OCI-LY7 (cell line): ENCODE data around the gene LRTM1. TPM values are rescaled to one million over a fixed set of nuclear protein-coding genes. Genes with fewer than 3 reads are reported as not detected.

ENCODE experiments used
- BruUV-seq: library from RNA; stranded (reverse); fragments of 400-500 nt; replicated peaks from 2 replicates; lab custom pipeline; 2021; lab: Mats Ljungman, UMichigan
- CTCF ChIA-PET: fragments of 300-600 bp; sonication (Branson Sonifier 250); formaldehyde crosslinking; loops from one replicate; lab custom pipeline; 2022; ENCODE audit warnings: antibody characterized with exemption; ENCODE audit not compliant: unreplicated experiment; lab: Charles Lee
- POLR2A ChIA-PET: fragments of 300-600 bp; sonication (Branson Sonifier 250); formaldehyde crosslinking; loops from one replicate; lab custom pipeline; 2022; ENCODE audit warnings: antibody characterized with exemption; lab: Charles Lee
- DNase-seq: peaks from one replicate; pipeline ENCODE4 v3.0.0-alpha.2; 2015; ENCODE audit warnings: low spot score
- H2AFZ ChIP-seq: fragments of 200-600 bp; sonication (generic), shearing (Covaris generic); 2 replicates; pipeline ENCODE4 v1.6.1; 2014; ENCODE audit warnings: mild to moderate bottlenecking, antibody characterized with exemption, low read length, moderate library complexity
- H3K27ac ChIP-seq: fragments of 200-600 bp; sonication (generic); 2 replicates; pipeline ENCODE4 v1.5.1; 2014; ENCODE audit warnings: mixed run types, low read depth, mild to moderate bottlenecking, moderate library complexity, low read length, inconsistent platforms; ENCODE audit not compliant: poor library complexity, severe bottlenecking
- H3K36me3 ChIP-seq: fragments of 200-600 bp; sonication (generic); 2 replicates; pipeline ENCODE4 v1.6.1; 2014; ENCODE audit warnings: mild to moderate bottlenecking, antibody characterized with exemption, low read length, moderate library complexity, mixed read lengths; ENCODE audit not compliant: insufficient read depth
- H3K4me1 ChIP-seq: fragments of 200-600 bp; sonication (generic); 2 replicates; pipeline ENCODE4 v1.5.1; 2014; ENCODE audit warnings: mild to moderate bottlenecking, low read length; ENCODE audit not compliant: insufficient read depth, poor library complexity, severe bottlenecking
- H3K4me2 ChIP-seq: fragments of 200-600 bp; sonication (generic); 2 replicates; pipeline ENCODE4 v1.6.1; 2014; ENCODE audit warnings: mild to moderate bottlenecking, low read length
- H3K4me3 ChIP-seq: fragments of 200-600 bp; sonication (generic); 2 replicates; pipeline ENCODE4 v1.5.1; 2014; ENCODE audit warnings: mild to moderate bottlenecking, low read depth, low read length; ENCODE audit not compliant: poor library complexity, severe bottlenecking
- H3K79me2 ChIP-seq: fragments of 200-600 bp; sonication (generic); 2 replicates; pipeline ENCODE4 v1.6.1; 2016; ENCODE audit warnings: low read depth, mild to moderate bottlenecking, low read length, moderate library complexity, mixed read lengths; ENCODE audit not compliant: insufficient read depth
- H3K9me2 ChIP-seq: fragments of 200-600 bp; sonication (generic); 2 replicates; pipeline ENCODE4 v1.6.1; 2016; ENCODE audit warnings: mild to moderate bottlenecking, low read length, mixed read lengths; ENCODE audit not compliant: insufficient read depth
- H3K9me3 ChIP-seq: fragments of 200-600 bp; sonication (generic); 2 replicates; pipeline ENCODE4 v1.6.1; 2014; ENCODE audit warnings: mild to moderate bottlenecking, mixed run types, low read length, mixed read lengths
- H4K20me1 ChIP-seq: fragments of 200-600 bp; sonication (generic); 2 replicates; pipeline ENCODE4 v1.6.1; 2014; ENCODE audit warnings: mild to moderate bottlenecking, antibody characterized with exemption, low read length, moderate library complexity, mixed read lengths; ENCODE audit not compliant: insufficient read depth
- CTCF ChIP-seq: fragments of 200-600 bp; sonication (generic); conservative IDR thresholded peaks from 2 replicates; pipeline ENCODE4 v1.5.1; 2014; ENCODE audit warnings: mild to moderate bottlenecking, antibody characterized with exemption, low read length, moderate library complexity, mixed read lengths
- EZH2phosphoT487 ChIP-seq: fragments of 200-600 bp; sonication (generic); IDR thresholded peaks from 2 replicates; pipeline ENCODE4 v1.6.1; 2018; ENCODE audit warnings: low read depth, borderline replicate concordance, mild to moderate bottlenecking, mixed run types, antibody characterized with exemption, low read length, moderate library complexity, mixed read lengths
- intact Hi-C: fragments of 100-400 bp; cut with micrococcal nuclease; formaldehyde crosslinking; loops from one replicate; pipeline ENCODE4 v1.10.0; 2022; ENCODE audit not compliant: unreplicated experiment
- total RNA-seq, 2 experiments: library from RNA; depleted of rRNA in 1 of 2; stranded (reverse); fragments of >200 nt in 1 of 2; shearing (Covaris generic) in 1 of 2; gene quantifications; 2 replicates each; pipeline ENCODE4 v1.2.3, GENCODE V29; 2014 to 2022

LRTM1 gene
- total RNA-seq, 2 experiments from 2014 or later: not detected

- H3K9me3 ChIP-seq: no peaks in the 10 kb centered on the region
- no TSS peak for BruUV-seq
- H3K9me2 ChIP-seq: no peaks in the 10 kb centered on the region
- no peak overlapping the region for H2AFZ ChIP-seq
- DNase-seq: no peak
- H3K4me1 ChIP-seq: no peaks in the 10 kb centered on the region
- intact Hi-C loops: no loop called here
- no peaks in the 10 kb centered on the region for H3K36me3 ChIP-seq
- no peak overlapping the region for H3K4me2 ChIP-seq
- H3K4me3 ChIP-seq: no peak overlapping the region
- no peaks in the 10 kb centered on the region for H4K20me1 ChIP-seq
- POLR2A ChIA-PET: interaction anchor here (0.8 to 1.0 kb wide), 2 partner anchors 8 to 1260 kb away, joined by 3 to 4 read pairs; no protein-coding TSS in a partner anchor
- CTCF ChIA-PET: no interaction called here
- H3K79me2 ChIP-seq: no peaks in the 10 kb centered on the region
- no peak overlapping the region for H3K27ac ChIP-seq
- no peak for TF ChIP-seq CTCF
- TF ChIP-seq EZH2phosphoT487: no peak
Observed at GRCh38 chr3:54960082-54960481, 32.2 kb upstream of the LRTM1 start.

DNA sequence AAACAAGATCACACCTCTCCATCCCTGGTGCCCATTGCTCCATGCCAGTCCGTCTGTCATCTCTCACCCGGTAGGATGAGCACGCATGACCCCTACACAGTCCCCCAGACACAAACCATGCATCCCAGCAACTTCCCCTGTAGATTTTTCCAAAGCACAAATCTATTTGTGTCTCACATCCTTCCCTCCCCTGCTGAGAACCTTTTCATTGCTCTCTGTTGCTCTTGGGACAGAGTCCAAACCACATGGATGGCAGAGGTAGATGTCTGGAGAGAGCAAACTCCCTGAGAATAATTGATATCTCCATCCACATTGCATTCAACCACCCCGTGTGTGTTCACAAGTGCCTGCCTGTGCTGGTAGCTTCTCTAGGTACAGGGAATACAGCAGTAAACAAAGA lies 29.9 kb upstream of the LRTM1 start:
- Histone ChIP-seq H3K9me2 (no peaks in the 10 kb centered on the region), H2AFZ (no peak overlapping the region), H3K4me1 (no peaks in the 10 kb centered on the region), H3K27ac (no peak overlapping the region), H3K79me2 (no peaks in the 10 kb centered on the region), H3K36me3 (no peaks in the 10 kb centered on the region), H3K4me3 (no peak overlapping the region), H3K4me2 (no peak overlapping the region), H4K20me1 (no peaks in the 10 kb centered on the region), H3K9me3 (no peaks in the 10 kb centered on the region)
- intact Hi-C loops: no loop called here
- no TSS peak for BruUV-seq
- ChIA-PET POLR2A (interaction anchor here (0.7 kb wide), 1 partner anchor 321 kb away, joined by 3 read pairs; no protein-coding TSS in a partner anchor), CTCF (no interaction called here)
- TF ChIP-seq EZH2phosphoT487 (no peak), CTCF (no peak)
- DNase-seq: no peak

GRCh38 chr3:54955941-54956340 lies 28.1 kb upstream of the LRTM1 start:
- Histone ChIP-seq H2AFZ (no peak overlapping the region), H3K9me2 (no peaks in the 10 kb centered on the region), H3K4me3 (no peak overlapping the region), H3K79me2 (no peaks in the 10 kb centered on the region), H3K27ac (no peak overlapping the region), H4K20me1 (no peaks in the 10 kb centered on the region), H3K9me3 (no peaks in the 10 kb centered on the region), H3K4me1 (no peaks in the 10 kb centered on the region), H3K4me2 (no peak overlapping the region), H3K36me3 (no peaks in the 10 kb centered on the region)
- BruUV-seq: no TSS peak
- ChIA-PET POLR2A (no interaction called here), CTCF (no interaction called here)
- intact Hi-C loops: no loop called here
- TF ChIP-seq CTCF (no peak), EZH2phosphoT487 (no peak)
- DNase-seq: no peak
